ENCODE measurements around the gene LRRC59.
"Not testable (repeated sequence)": the region's sequence is repeated elsewhere in the genome, so short reads cannot be mapped to it uniquely, and the experiment has no call there.

Gene LRRC59

DNA sequence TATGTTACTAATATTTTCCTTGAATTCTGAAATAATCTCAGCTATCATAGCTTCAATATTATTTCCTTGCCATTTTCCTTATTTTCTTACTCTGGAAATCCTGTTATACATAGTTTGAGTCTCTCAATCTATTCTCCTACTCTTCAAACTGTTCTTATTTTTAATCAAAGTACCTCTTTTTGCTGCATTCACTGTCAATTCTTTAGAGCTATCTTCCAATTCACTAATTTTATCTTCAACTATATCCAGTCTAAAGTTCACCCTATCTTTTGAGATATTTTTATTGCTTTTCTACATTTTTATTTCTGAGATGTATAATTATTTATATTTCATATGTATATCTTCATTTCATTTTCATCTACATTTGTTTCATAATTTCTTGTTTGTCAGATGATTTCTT lies 58.7 kb downstream of the LRRC59 start:
- Histone ChIP-seq H3K4me1 (no peaks in the 10 kb centered on the region), H3K9me3 (no peaks in the 10 kb centered on the region), H3K36me3 (no peaks in the 10 kb centered on the region), H3K27me3 (0 out of 2 replicates have a peak, but pooled peaks cover 5% of the 10 kb centered on the region), H3K4me3 (ENCODE audit: low read depth, low read length) (no peak overlapping the region)
- no peak for DNase-seq
- TF ChIP-seq, protein P1, sequence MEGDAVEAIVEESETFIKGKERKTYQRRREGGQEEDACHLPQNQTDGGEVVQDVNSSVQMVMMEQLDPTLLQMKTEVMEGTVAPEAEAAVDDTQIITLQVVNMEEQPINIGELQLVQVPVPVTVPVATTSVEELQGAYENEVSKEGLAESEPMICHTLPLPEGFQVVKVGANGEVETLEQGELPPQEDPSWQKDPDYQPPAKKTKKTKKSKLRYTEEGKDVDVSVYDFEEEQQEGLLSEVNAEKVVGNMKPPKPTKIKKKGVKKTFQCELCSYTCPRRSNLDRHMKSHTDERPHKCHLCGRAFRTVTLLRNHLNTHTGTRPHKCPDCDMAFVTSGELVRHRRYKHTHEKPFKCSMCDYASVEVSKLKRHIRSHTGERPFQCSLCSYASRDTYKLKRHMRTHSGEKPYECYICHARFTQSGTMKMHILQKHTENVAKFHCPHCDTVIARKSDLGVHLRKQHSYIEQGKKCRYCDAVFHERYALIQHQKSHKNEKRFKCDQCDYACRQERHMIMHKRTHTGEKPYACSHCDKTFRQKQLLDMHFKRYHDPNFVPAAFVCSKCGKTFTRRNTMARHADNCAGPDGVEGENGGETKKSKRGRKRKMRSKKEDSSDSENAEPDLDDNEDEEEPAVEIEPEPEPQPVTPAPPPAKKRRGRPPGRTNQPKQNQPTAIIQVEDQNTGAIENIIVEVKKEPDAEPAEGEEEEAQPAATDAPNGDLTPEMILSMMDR (IDR thresholded peaks at IDR 0.05; ENCODE audit: low read depth, low read length), result no peak

DNA sequence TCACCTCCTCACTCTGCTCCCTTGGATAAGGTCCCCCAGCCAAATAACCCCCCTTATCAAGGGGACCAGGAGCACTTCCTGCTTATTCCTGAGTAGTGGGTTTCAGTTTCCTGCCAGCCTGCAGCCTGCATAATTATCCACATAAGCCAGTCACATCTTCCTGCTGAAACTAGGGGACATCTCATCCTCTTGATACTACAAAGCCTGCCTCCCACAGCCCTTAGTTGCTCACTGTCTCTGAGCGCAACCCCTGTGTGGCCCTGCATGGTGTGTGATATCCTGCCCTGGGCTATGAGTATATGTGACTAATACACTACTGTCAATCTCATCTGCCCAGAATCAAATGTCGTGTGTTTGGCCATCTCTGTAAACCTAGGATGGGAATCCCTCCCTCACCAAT lies 59.4 kb downstream of the LRRC59 start:
- Histone ChIP-seq H3K4me3 (ENCODE audit: low read depth, low read length) (no peak overlapping the region), H3K27me3 (peaks cover 11% of the 10 kb centered on the region; the same call in 1 of the 2 replicates), H3K36me3 (no peaks in the 10 kb centered on the region), H3K9me3 (no peaks in the 10 kb centered on the region), H3K4me1 (no peaks in the 10 kb centered on the region)
- no peak for DNase-seq
- TF ChIP-seq, protein P1 (IDR thresholded peaks at IDR 0.05; ENCODE audit: low read depth, low read length), result no peak

DNA sequence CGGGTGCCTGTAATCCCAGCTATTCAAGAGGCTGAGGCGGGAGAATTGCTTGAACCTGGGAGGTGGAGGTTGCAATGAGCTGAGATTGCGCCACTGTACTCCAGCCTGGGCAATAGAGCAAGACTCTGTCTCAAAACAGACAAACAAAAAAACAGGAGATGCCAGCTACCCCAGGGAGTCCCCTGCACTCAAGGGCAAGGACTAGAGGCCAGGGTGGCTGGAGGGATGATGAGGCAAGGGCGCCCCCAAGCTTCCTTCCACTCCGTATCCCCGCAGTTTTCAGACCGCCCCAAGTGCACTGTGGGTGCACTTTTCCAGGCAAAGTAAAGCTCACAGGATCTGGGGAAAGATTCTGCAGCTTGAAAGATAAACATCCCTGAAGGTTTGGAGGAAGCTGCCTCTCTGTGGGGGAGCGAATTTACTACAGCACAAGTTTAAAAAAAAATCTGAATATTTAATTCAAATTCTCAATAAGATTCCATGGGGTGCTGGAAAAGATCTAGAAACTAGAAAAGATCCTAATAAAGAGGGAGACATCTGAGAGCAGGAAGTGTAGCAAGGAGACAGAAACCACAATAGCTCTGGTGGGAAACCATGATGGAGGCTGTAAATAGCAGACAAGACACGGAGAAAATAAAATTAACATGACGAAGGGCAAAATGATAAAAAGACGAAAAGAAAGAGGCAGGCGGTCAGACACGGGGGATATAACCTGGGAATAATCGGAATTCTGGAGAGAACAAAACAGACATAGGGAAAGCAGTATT lies 63.8 kb downstream of the LRRC59 start:
- peaks cover 14% of the 10 kb centered on the region; the same call in 1 of the 2 replicates for H3K27me3 ChIP-seq
- DNase-seq, result not testable (repeated sequence)

DNA sequence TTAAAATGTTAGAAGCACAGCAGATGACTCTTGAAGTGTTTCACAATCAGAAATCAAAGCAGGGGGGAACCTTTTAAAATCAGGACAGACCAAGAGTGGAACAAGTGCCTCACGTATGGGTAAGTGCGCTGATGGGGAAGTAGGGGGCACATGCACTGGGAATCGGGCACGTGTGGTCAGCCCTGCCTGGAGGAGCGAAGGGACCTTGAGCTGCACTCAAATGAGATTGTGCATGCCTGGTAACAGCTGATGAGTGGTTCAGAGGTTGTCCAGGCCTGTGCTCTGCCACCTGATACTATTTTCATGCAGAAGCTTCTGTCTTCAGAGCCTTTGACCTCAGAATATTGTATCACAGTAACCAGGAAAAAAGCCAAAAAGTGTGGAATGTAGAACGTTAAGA lies 65.1 kb downstream of the LRRC59 start:
- no peaks in the 10 kb centered on the region for H3K36me3 ChIP-seq
- no peaks in the 10 kb centered on the region for H3K4me1 ChIP-seq
- TF ChIP-seq, protein P1 (IDR thresholded peaks at IDR 0.05; ENCODE audit: low read depth, low read length), result no peak
- no peak for DNase-seq
- no peaks in the 10 kb centered on the region for H3K9me3 ChIP-seq
- no peak overlapping the region for H3K4me3 ChIP-seq (ENCODE audit: low read depth, low read length)
- peaks cover 14% of the 10 kb centered on the region; the same call in 1 of the 2 replicates for H3K27me3 ChIP-seq

More for the DNA sequence above, 63.8 kb downstream of the LRRC59 start:
- H3K36me3 ChIP-seq; H3K4me3 ChIP-seq (ENCODE audit: low read depth, low read length); H3K4me1 ChIP-seq; H3K9me3 ChIP-seq: not testable (repeated sequence)
